HEK293 (cell line): ENCODE data around the gene RNF225.

Experiments
- CTCF ChIA-PET: fragments of 350-600 bp; formaldehyde crosslinking; extraction: SDS; loops from one replicate; lab custom pipeline; 2021; ENCODE audit warnings: antibody characterized with exemption; lab: Yijun Ruan, JAX
- POLR2A ChIA-PET: fragments of 300-600 bp; formaldehyde crosslinking; extraction: SDS; loops from one replicate; lab custom pipeline; 2020; ENCODE audit warnings: antibody characterized with exemption, inconsistent platforms; lab: Yijun Ruan, JAX
- H3K27ac ChIP-seq: fragments of 200-500 bp; sonication (Bioruptor generic); 2 replicates; pipeline ENCODE4 v1.5.1; 2014; ENCODE audit warnings: low read depth, low read length, control low read depth, inconsistent platforms; ENCODE audit errors: extremely low read depth
- H3K36me3 ChIP-seq, 2 experiments: fragments of 200-500 bp in 1 of 2; sonication (Bioruptor generic) in 1 of 2; 1 replicate in 1 of 2; 2 replicates in 1 of 2; pipeline ENCODE4 v1.5.1; 2014 to 2017; ENCODE audit warnings: inconsistent platforms in 2 of 2, low read length in 2 of 2; ENCODE audit not compliant: control insufficient read depth in 2 of 2, insufficient read depth in 1 of 2
- H3K4me1 ChIP-seq: fragments of 200-500 bp; sonication (Bioruptor generic); 2 replicates; pipeline ENCODE4 v1.5.1; 2014; ENCODE audit warnings: mild to moderate bottlenecking, low read length, inconsistent platforms; ENCODE audit not compliant: control insufficient read depth, insufficient read depth
- H3K4me3 ChIP-seq: 2 replicates; pipeline ENCODE4 v1.5.1; 2011; ENCODE audit warnings: low read depth, mild to moderate bottlenecking, control low read depth, low read length, moderate library complexity
- H3K9me3 ChIP-seq: fragments of 200-500 bp; sonication (Bioruptor generic); 2 replicates; pipeline ENCODE4 v1.5.1; 2014; ENCODE audit warnings: low read depth, low read length, inconsistent platforms; ENCODE audit not compliant: control insufficient read depth, insufficient read depth
- EGR2 ChIP-seq: fragments of 450-650 bp; formaldehyde crosslinking; IDR thresholded peaks from 2 replicates; pipeline ENCODE4 v1.5.1; 2016; ENCODE audit warnings: low read depth, missing biosample characterization, missing genetic modification characterization
- FEZF1 ChIP-seq: fragments of 450-650 bp; formaldehyde crosslinking; IDR thresholded peaks from 2 replicates; pipeline ENCODE4 v1.5.1; 2016; ENCODE audit warnings: missing biosample characterization, missing genetic modification characterization
- GFI1B ChIP-seq: fragments of 450-650 bp; formaldehyde crosslinking; IDR thresholded peaks from 2 replicates; pipeline ENCODE4 v1.5.1; 2016; ENCODE audit warnings: missing biosample characterization, missing genetic modification characterization
- GLIS1 ChIP-seq: fragments of 450-650 bp; formaldehyde crosslinking; IDR thresholded peaks from 2 replicates; pipeline ENCODE4 v1.5.1; 2016; ENCODE audit warnings: missing biosample characterization, missing genetic modification characterization
- PRDM1 ChIP-seq: fragments of 450-650 bp; formaldehyde crosslinking; IDR thresholded peaks from 2 replicates; pipeline ENCODE4; 2016; ENCODE audit warnings: missing biosample characterization, missing genetic modification characterization
- RBAK ChIP-seq: fragments of 450-650 bp; formaldehyde crosslinking; IDR thresholded peaks from 2 replicates; pipeline ENCODE4 v1.5.1; 2016; ENCODE audit warnings: missing biosample characterization, missing genetic modification characterization
- SCRT2 ChIP-seq: fragments of 450-650 bp; formaldehyde crosslinking; IDR thresholded peaks from 2 replicates; pipeline ENCODE4 v1.5.1; 2016; ENCODE audit warnings: missing biosample characterization, missing genetic modification characterization
- SP2 ChIP-seq: fragments of 450-650 bp; formaldehyde crosslinking; IDR thresholded peaks from 2 replicates; pipeline ENCODE4 v1.5.1; 2016; ENCODE audit warnings: missing biosample characterization, missing genetic modification characterization
- TCF7L2 ChIP-seq: IDR thresholded peaks from 2 replicates; pipeline ENCODE4 v1.6.1; 2011; ENCODE audit warnings: low read depth, mild to moderate bottlenecking, inconsistent platforms, low read length, moderate library complexity, borderline replicate concordance
- ZNF2 ChIP-seq: fragments of 450-650 bp; formaldehyde crosslinking; IDR thresholded peaks from 2 replicates; pipeline ENCODE4 v1.5.1; 2016; ENCODE audit warnings: missing biosample characterization, missing genetic modification characterization
- ZNF202 ChIP-seq: fragments of 450-650 bp; formaldehyde crosslinking; IDR thresholded peaks from 2 replicates; pipeline ENCODE4 v1.5.1; 2016; ENCODE audit warnings: missing biosample characterization, missing genetic modification characterization, borderline replicate concordance
- ZNF214 ChIP-seq: fragments of 450-650 bp; formaldehyde crosslinking; IDR thresholded peaks from 2 replicates; pipeline ENCODE4 v1.5.1; 2017; ENCODE audit warnings: missing biosample characterization, mild to moderate bottlenecking, missing genetic modification characterization, borderline replicate concordance
- ZNF223 ChIP-seq: fragments of 450-650 bp; formaldehyde crosslinking; IDR thresholded peaks from 2 replicates; pipeline ENCODE4 v1.5.1; 2016; ENCODE audit warnings: missing biosample characterization, missing genetic modification characterization
- ZNF274 ChIP-seq, 2 experiments: fragments of 200-500 bp in 1 of 2; fragments of 450-650 bp in 1 of 2; sonication (Bioruptor generic) in 1 of 2; formaldehyde crosslinking in 1 of 2; IDR thresholded peaks; 2 replicates each; pipeline versions ENCODE4 v1.5.1 to v1.6.1; 2014 to 2016; ENCODE audit warnings: borderline replicate concordance in 1 of 2, inconsistent platforms in 1 of 2, low read length in 1 of 2, missing biosample characterization in 1 of 2, missing genetic modification characterization in 1 of 2
- ZNF280D ChIP-seq: fragments of 450-650 bp; formaldehyde crosslinking; IDR thresholded peaks from 2 replicates; pipeline ENCODE4 v1.5.1; 2016; ENCODE audit warnings: missing biosample characterization, missing genetic modification characterization
- ZNF292 ChIP-seq: fragments of 450-650 bp; formaldehyde crosslinking; IDR thresholded peaks from 2 replicates; pipeline ENCODE4 v1.5.1; 2016; ENCODE audit warnings: low read depth, missing biosample characterization, missing genetic modification characterization, borderline replicate concordance
- ZNF521 ChIP-seq: fragments of 450-650 bp; formaldehyde crosslinking; IDR thresholded peaks from 2 replicates; pipeline ENCODE4 v1.5.1; 2017; ENCODE audit warnings: missing biosample characterization, mild to moderate bottlenecking, missing genetic modification characterization
- ZNF560 ChIP-seq: fragments of 450-650 bp; formaldehyde crosslinking; IDR thresholded peaks from 2 replicates; pipeline ENCODE4 v1.5.1; 2017; ENCODE audit warnings: missing biosample characterization, missing genetic modification characterization, borderline replicate concordance
- ZNF629 ChIP-seq: fragments of 450-650 bp; formaldehyde crosslinking; IDR thresholded peaks from 2 replicates; pipeline ENCODE4 v1.5.1; 2017; ENCODE audit warnings: missing biosample characterization, missing genetic modification characterization
- ZNF664 ChIP-seq: fragments of 450-650 bp; formaldehyde crosslinking; IDR thresholded peaks from 2 replicates; pipeline ENCODE4 v1.5.1; 2016; ENCODE audit warnings: missing biosample characterization, missing genetic modification characterization
- ZNF670 ChIP-seq: fragments of 450-650 bp; formaldehyde crosslinking; IDR thresholded peaks from 2 replicates; pipeline ENCODE4 v1.5.1; 2016; ENCODE audit warnings: missing biosample characterization, missing genetic modification characterization, low read depth
- ZNF677 ChIP-seq: fragments of 450-650 bp; IDR thresholded peaks from 2 replicates; pipeline ENCODE4 v1.5.0; 2018; ENCODE audit warnings: missing biosample characterization, mild to moderate bottlenecking, missing genetic modification characterization, moderate library complexity
- ZNF701 ChIP-seq: fragments of 450-650 bp; formaldehyde crosslinking; IDR thresholded peaks from 2 replicates; pipeline ENCODE4 v1.5.1; 2016; ENCODE audit warnings: missing biosample characterization, missing genetic modification characterization
- ZNF747 ChIP-seq: fragments of 450-650 bp; formaldehyde crosslinking; IDR thresholded peaks from 2 replicates; pipeline ENCODE4 v1.5.1; 2016; ENCODE audit warnings: missing biosample characterization, missing genetic modification characterization
- ZNF777 ChIP-seq: fragments of 450-650 bp; formaldehyde crosslinking; IDR thresholded peaks from 2 replicates; pipeline ENCODE4 v1.5.1; 2017; ENCODE audit warnings: missing biosample characterization, missing genetic modification characterization, borderline replicate concordance
- ZSCAN30 ChIP-seq: fragments of 450-650 bp; IDR thresholded peaks from 2 replicates; pipeline ENCODE4 v1.5.1; 2018; ENCODE audit warnings: missing biosample characterization, mild to moderate bottlenecking, missing genetic modification characterization, moderate library complexity
- TF ChIP-seq, protein P1 (sequence below): fragments of 450-650 bp; formaldehyde crosslinking; IDR thresholded peaks from 2 replicates; pipeline ENCODE4 v1.5.1; 2016; ENCODE audit warnings: missing biosample characterization, missing genetic modification characterization
- TF ChIP-seq, protein P2 (sequence below): fragments of 450-650 bp; IDR thresholded peaks from 2 replicates; pipeline ENCODE4 v1.5.1; 2018; ENCODE audit warnings: missing biosample characterization, missing genetic modification characterization
- TF ChIP-seq, protein P3 (sequence below): fragments of 450-650 bp; formaldehyde crosslinking; IDR thresholded peaks from 2 replicates; pipeline ENCODE4 v1.5.1; 2016; ENCODE audit warnings: missing biosample characterization, missing genetic modification characterization

The RNF225 gene

GRCh38 chr19:58386576-58387337 lies 8.7 kb upstream of the RNF225 start, which contains the start of gene RPS5:
TSS of gene RPS5 (plus strand) at chr19:58387269. CDS start at chr19:58388138, 869 bp downstream.
- no peaks in the 10 kb centered on the region for H3K9me3 ChIP-seq
- ChIA-PET POLR2A (interaction anchor here (1.1 to 4.2 kb wide), 8 partner anchors 9 to 157 kb away, joined by 3 to 28 read pairs (median 5); partner anchors contain the start of genes TRIM28, ZNF446, ZNF497 and ZNF584), CTCF (no interaction called here)
- H3K36me3 ChIP-seq: peaks cover 37 to 40% of the 10 kb centered on the region in 2 experiments
- peak within 1 kb of the TSS; percentile 77 for H3K4me3 ChIP-seq
- H3K27ac ChIP-seq: peak within 1 kb of the TSS; percentile 100
- peaks cover 16% of the 10 kb centered on the region for H3K4me1 ChIP-seq
- TF ChIP-seq ZNF629 (tag by site-specific recombination): peak; percentile 78
- TF ChIP-seq PRDM1 (tag by site-specific recombination): no peak
- peak; percentile 71 for TF ChIP-seq ZNF2 (tag by site-specific recombination)
- TF ChIP-seq GFI1B (tag by site-specific recombination): no peak; the same call in 1 of the 2 replicates
- no peak for TF ChIP-seq ZNF677 (tag by site-specific recombination)
- TF ChIP-seq GLIS1 (tag by site-specific recombination): peak; percentile 33
- no peak for TF ChIP-seq ZNF701
- no peak for TF ChIP-seq TCF7L2
- TF ChIP-seq ZSCAN30: peak; percentile 50
- 0 out of 2 replicates have a peak, but pooled peaks have one; percentile 15 for TF ChIP-seq EGR2
- no peak for TF ChIP-seq ZNF214 (tag by site-specific recombination)
- TF ChIP-seq ZNF280D: no peak
- TF ChIP-seq, protein P1, sequence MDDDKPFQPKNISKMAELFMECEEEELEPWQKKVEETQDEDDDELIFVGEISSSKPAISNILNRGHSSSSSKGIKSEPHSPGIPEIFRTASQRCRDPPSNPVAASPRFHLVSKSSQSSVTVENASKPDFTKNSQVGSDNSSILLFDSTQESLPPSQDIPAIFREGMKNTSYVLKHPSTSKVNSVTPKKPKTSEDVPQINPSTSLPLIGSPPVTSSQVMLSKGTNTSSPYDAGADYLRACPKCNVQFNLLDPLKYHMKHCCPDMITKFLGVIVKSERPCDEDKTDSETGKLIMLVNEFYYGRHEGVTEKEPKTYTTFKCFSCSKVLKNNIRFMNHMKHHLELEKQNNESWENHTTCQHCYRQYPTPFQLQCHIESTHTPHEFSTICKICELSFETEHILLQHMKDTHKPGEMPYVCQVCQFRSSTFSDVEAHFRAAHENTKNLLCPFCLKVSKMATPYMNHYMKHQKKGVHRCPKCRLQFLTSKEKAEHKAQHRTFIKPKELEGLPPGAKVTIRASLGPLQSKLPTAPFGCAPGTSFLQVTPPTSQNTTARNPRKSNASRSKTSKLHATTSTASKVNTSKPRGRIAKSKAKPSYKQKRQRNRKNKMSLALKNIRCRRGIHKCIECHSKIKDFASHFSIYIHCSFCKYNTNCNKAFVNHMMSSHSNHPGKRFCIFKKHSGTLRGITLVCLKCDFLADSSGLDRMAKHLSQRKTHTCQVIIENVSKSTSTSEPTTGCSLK (tag by site-specific recombination): no peak
- no peak for TF ChIP-seq ZNF560 (tag by site-specific recombination)
- TF ChIP-seq FEZF1 (tag by site-specific recombination): peak; percentile 79
- TF ChIP-seq, protein P2, sequence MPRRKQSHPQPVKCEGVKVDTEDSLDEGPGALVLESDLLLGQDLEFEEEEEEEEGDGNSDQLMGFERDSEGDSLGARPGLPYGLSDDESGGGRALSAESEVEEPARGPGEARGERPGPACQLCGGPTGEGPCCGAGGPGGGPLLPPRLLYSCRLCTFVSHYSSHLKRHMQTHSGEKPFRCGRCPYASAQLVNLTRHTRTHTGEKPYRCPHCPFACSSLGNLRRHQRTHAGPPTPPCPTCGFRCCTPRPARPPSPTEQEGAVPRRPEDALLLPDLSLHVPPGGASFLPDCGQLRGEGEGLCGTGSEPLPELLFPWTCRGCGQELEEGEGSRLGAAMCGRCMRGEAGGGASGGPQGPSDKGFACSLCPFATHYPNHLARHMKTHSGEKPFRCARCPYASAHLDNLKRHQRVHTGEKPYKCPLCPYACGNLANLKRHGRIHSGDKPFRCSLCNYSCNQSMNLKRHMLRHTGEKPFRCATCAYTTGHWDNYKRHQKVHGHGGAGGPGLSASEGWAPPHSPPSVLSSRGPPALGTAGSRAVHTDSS (tag by site-specific recombination): no peak
- TF ChIP-seq SCRT2 (tag by site-specific recombination): no peak; the same call in 1 of the 2 replicates
- TF ChIP-seq ZNF274 (IDR thresholded peaks at IDR 0.05; ENCODE audit: low read length): no peak
- no peak for TF ChIP-seq ZNF274 (tag by site-specific recombination; IDR thresholded peaks at IDR 0.05; ENCODE audit: borderline replicate concordance)
- no peak for TF ChIP-seq ZNF664
- TF ChIP-seq ZNF777 (tag by site-specific recombination): no peak
- TF ChIP-seq SP2 (tag by site-specific recombination): peak; percentile 88
- no peak for TF ChIP-seq ZNF670 (tag by site-specific recombination)
- no peak for TF ChIP-seq ZNF292
- no peak for TF ChIP-seq ZNF747 (tag by site-specific recombination)
- TF ChIP-seq ZNF223: no peak
- TF ChIP-seq ZNF202: no peak
- no peak for TF ChIP-seq RBAK (tag by site-specific recombination)
- TF ChIP-seq, protein P3, sequence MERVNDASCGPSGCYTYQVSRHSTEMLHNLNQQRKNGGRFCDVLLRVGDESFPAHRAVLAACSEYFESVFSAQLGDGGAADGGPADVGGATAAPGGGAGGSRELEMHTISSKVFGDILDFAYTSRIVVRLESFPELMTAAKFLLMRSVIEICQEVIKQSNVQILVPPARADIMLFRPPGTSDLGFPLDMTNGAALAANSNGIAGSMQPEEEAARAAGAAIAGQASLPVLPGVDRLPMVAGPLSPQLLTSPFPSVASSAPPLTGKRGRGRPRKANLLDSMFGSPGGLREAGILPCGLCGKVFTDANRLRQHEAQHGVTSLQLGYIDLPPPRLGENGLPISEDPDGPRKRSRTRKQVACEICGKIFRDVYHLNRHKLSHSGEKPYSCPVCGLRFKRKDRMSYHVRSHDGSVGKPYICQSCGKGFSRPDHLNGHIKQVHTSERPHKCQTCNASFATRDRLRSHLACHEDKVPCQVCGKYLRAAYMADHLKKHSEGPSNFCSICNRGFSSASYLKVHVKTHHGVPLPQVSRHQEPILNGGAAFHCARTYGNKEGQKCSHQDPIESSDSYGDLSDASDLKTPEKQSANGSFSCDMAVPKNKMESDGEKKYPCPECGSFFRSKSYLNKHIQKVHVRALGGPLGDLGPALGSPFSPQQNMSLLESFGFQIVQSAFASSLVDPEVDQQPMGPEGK (tag by site-specific recombination): peak; percentile 42
- no peak for TF ChIP-seq ZNF521 (tag by site-specific recombination)
